ENCODE results near the gene TAF11L2.

GRCh38 chr5:17482790-17483189, 15.2 kb upstream of the TAF11L2 start:
- no peak for TF ChIP-seq EZH2phosphoT487 (IDR thresholded peaks at IDR 0.05; ENCODE audit: borderline replicate concordance)
- no peak for TF ChIP-seq CTCF (conservative IDR thresholded peaks at IDR 0.05; ENCODE audit: low read length)
